ENCODE data around the gene SLFN5. TPM values are rescaled to one million over a fixed set of nuclear protein-coding genes. Genes with fewer than 3 reads are reported as not detected.

The SLFN5 gene
- total and polyA plus RNA-seq, 7 donors = 1.7 to 23.7 (median 14.5) TPM

GRCh38 chr17:35235289-35235688 is 7.6 kb upstream of the SLFN5 start:
- no peak overlapping the region for H3K27ac ChIP-seq
- 83 to 88% (median 88%) methylated on average over 3 of the region's 3 CpGs for WGBS, 3 donors
- H3K4me3 ChIP-seq = no peak overlapping the region
- H3K27me3 ChIP-seq (ENCODE audit: insufficient read depth in 3 of 3, low read length in 2 of 3) = no peaks in the 10 kb centered on the region
- H3K9me3 ChIP-seq = no peaks in the 10 kb centered on the region
- H3K4me1 ChIP-seq = no peaks in the 10 kb centered on the region
- intact Hi-C loops (cut with DNase I) = no loop called here
- ATAC-seq = no peak
- TF ChIP-seq, protein P1, sequence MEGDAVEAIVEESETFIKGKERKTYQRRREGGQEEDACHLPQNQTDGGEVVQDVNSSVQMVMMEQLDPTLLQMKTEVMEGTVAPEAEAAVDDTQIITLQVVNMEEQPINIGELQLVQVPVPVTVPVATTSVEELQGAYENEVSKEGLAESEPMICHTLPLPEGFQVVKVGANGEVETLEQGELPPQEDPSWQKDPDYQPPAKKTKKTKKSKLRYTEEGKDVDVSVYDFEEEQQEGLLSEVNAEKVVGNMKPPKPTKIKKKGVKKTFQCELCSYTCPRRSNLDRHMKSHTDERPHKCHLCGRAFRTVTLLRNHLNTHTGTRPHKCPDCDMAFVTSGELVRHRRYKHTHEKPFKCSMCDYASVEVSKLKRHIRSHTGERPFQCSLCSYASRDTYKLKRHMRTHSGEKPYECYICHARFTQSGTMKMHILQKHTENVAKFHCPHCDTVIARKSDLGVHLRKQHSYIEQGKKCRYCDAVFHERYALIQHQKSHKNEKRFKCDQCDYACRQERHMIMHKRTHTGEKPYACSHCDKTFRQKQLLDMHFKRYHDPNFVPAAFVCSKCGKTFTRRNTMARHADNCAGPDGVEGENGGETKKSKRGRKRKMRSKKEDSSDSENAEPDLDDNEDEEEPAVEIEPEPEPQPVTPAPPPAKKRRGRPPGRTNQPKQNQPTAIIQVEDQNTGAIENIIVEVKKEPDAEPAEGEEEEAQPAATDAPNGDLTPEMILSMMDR (IDR thresholded peaks at IDR 0.05) = no peak
- no peak for DNase-seq
- no peaks in the 10 kb centered on the region for H3K36me3 ChIP-seq (ENCODE audit: insufficient read depth in 1 of 2, low read depth in 1 of 2)

DNA sequence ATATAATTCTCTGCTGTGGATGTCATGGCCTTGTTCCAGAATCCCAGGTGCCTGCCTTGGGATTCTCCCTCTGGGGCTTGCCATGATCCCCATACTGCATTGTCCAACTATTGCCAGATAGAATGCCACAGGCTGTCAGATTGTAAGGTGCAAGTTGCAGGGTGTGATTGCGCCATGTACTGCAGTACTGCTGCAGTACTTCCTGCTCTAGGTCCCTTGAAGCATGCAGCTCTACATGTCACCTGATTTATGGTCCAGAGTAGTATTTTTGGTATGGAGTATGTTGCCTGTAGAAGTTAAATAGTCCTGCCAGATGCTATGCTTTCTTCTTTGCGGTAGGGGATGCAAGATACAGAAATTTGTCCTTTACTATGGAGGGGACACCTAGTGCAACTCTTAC is 7.0 kb upstream of the SLFN5 start:
- H3K4me3 ChIP-seq = no peak overlapping the region
- intact Hi-C loops (cut with DNase I) = no loop called here
- 46 to 56% (median 49%) methylated on average over 2 of the region's 2 CpGs for WGBS, 3 donors
- no peaks in the 10 kb centered on the region for H3K27me3 ChIP-seq (ENCODE audit: insufficient read depth in 3 of 3, low read length in 2 of 3)
- H3K27ac ChIP-seq = no peak overlapping the region
- DNase-seq (no peak), ATAC-seq (no peak)
- H3K36me3 ChIP-seq (ENCODE audit: insufficient read depth in 1 of 2, low read depth in 1 of 2) = no peaks in the 10 kb centered on the region
- H3K9me3 ChIP-seq = no peaks in the 10 kb centered on the region
- H3K4me1 ChIP-seq = no peaks in the 10 kb centered on the region
- TF ChIP-seq, protein P1 (IDR thresholded peaks at IDR 0.05) = no peak

DNA sequence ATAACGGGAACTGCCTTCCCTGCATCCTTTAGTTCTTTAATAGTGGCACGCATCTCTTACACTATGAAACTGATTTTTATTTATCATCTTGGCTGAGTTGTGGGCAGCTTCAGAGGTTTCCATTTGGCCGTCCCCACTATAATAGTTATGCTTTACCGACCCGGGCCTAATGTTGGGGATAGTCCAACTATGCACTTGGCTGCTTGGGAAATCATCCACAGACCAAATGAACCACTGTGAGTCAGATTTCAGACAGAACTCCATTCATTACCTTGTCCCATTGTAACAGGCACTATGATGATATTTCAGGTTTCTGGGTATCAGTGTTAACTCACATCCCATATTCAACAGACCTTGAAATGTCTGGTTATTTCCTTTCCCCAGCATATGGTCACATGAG is 6.1 kb upstream of the SLFN5 start:
- Histone ChIP-seq H3K27me3 (ENCODE audit: insufficient read depth in 3 of 3, low read length in 2 of 3) (no peaks in the 10 kb centered on the region), H3K27ac (no peak overlapping the region), H3K36me3 (ENCODE audit: insufficient read depth in 1 of 2, low read depth in 1 of 2) (no peaks in the 10 kb centered on the region), H3K4me3 (no peak overlapping the region), H3K4me1 (no peaks in the 10 kb centered on the region), H3K9me3 (no peaks in the 10 kb centered on the region)
- WGBS, 3 donors = 51 to 59% (median 54%) methylated on average over 5 of the region's 5 CpGs
- intact Hi-C loops (cut with DNase I) = no loop called here
- no peak for DNase-seq
- ATAC-seq = no peak
- TF ChIP-seq, protein P1 (IDR thresholded peaks at IDR 0.05) = no peak

GRCh38 chr17:35238821-35239220 is 4.1 kb upstream of the SLFN5 start:
- no peak overlapping the region for H3K27ac ChIP-seq
- DNase-seq (no peak), ATAC-seq (no peak)
- H3K4me1 ChIP-seq = peaks cover under 1% of the 10 kb centered on the region
- intact Hi-C loops (cut with DNase I) = no loop called here
- no peaks in the 10 kb centered on the region for H3K9me3 ChIP-seq
- WGBS, 3 donors = 71 to 80% (median 77%) methylated on average over 2 of the region's 2 CpGs
- H3K27me3 ChIP-seq (ENCODE audit: insufficient read depth in 3 of 3, low read length in 2 of 3) = no peaks in the 10 kb centered on the region
- no peaks in the 10 kb centered on the region for H3K36me3 ChIP-seq (ENCODE audit: insufficient read depth in 1 of 2, low read depth in 1 of 2)
- TF ChIP-seq, protein P1 (IDR thresholded peaks at IDR 0.05) = no peak
- H3K4me3 ChIP-seq = no peak overlapping the region

- intact Hi-C loops (cut with DNase I) = loop anchor here in 1 of 2 donors (10.0 kb wide), 1 partner anchor 75 kb away; no protein-coding TSS in a partner anchor
- TF ChIP-seq, protein P1 (IDR thresholded peaks at IDR 0.05) = no peak
- DNase-seq (no peak), ATAC-seq (no peak)
- 88 to 95% (median 92%) methylated on average over 3 to 4 of the region's 4 CpGs for WGBS, 3 donors
- no peaks in the 10 kb centered on the region for H3K36me3 ChIP-seq (ENCODE audit: insufficient read depth in 1 of 2, low read depth in 1 of 2)
- H3K4me1 ChIP-seq = peaks cover 11% of the 10 kb centered on the region
- H3K9me3 ChIP-seq = no peaks in the 10 kb centered on the region
- H3K4me3 ChIP-seq = no peak overlapping the region
- H3K27ac ChIP-seq = no peak overlapping the region
- no peaks in the 10 kb centered on the region for H3K27me3 ChIP-seq (ENCODE audit: insufficient read depth in 3 of 3, low read length in 2 of 3)
Observed at GRCh38 chr17:35239823-35240222, 3.0 kb upstream of the SLFN5 start.
